SH-SY5Y (cell line): ENCODE data around the gene CTCF.

ENCODE experiments used
- GATA2 ChIP-seq: IDR thresholded peaks from 2 replicates; pipeline ENCODE4 v1.6.1; 2011; ENCODE audit warnings: mild to moderate bottlenecking, low read depth, low read length
- GATA3 ChIP-seq: IDR thresholded peaks from 2 replicates; pipeline ENCODE4 v1.6.1; 2011; ENCODE audit warnings: low read depth, mild to moderate bottlenecking, low read length, moderate library complexity

- TF ChIP-seq GATA2: no peak
- TF ChIP-seq GATA3: no peak
Observed at GRCh38 chr16:67664258-67664657, 101.9 kb downstream of the CTCF start.
